K562 (cell line): ENCODE results near the gene LRRC47. TPM values are rescaled to one million over a fixed set of nuclear protein-coding genes. Genes with fewer than 3 reads are reported as not detected.

Experiments used
- ATAC-seq: fragments of 200-7000 bp; cut with Tn5 transposase; 3 replicates; pipeline ENCODE4 v1.9.1; 2020; ENCODE audit warnings: moderate library complexity
- BruUV-seq: library from RNA; stranded (reverse); fragments of 400-500 nt; replicated peaks from 2 replicates; lab custom pipeline; 2021; lab: Mats Ljungman, UMichigan
- CTCF ChIA-PET: fragments of 300-600 bp; formaldehyde crosslinking; extraction: SDS; loops from one replicate; lab custom pipeline; 2021; ENCODE audit warnings: low intra/inter-chr PET ratio; lab: Yijun Ruan, JAX
- POLR2A ChIA-PET: fragments of 300-600, 350-650 bp; sonication (Branson Sonifier 250); formaldehyde crosslinking; extraction: SDS; loops from one replicate; lab custom pipeline; 2021; ENCODE audit warnings: antibody characterized with exemption, inconsistent platforms; lab: Yijun Ruan, JAX
- DNase-seq, 4 experiments: peaks; one replicate each; pipeline versions ENCODE4 v3.0.0 to v3.0.0-alpha.2; 2011 to 2018; ENCODE audit warnings: low spot score in 3 of 4, mixed read lengths in 3 of 4; ENCODE audit errors: extremely low read depth in 1 of 4
- FAIRE-seq: peaks from 2 replicates; lab custom pipeline; 2011; peaks lifted over from hg19 to GRCh38; lab: Jason Lieb, UNC
- H2AFZ ChIP-seq: 2 replicates; pipeline ENCODE4 v1.6.0; 2011; ENCODE audit warnings: low read depth, low read length, control low read depth, inconsistent platforms
- H3K27ac ChIP-seq: fragments of 200-600 bp; 3 replicates; pipeline ENCODE4 v1.8.0; 2011; ENCODE audit warnings: low read depth, mild to moderate bottlenecking, control low read depth, inconsistent platforms, low read length, moderate library complexity, mixed read lengths; ENCODE audit errors: extremely low read depth
- H3K27me3 ChIP-seq, 2 experiments: fragments of 300-600 bp in 1 of 2; 2 replicates in 1 of 2; 3 replicates in 1 of 2; pipeline versions ENCODE4 v1.6.0 to v1.8.0; 2011; ENCODE audit warnings: inconsistent platforms in 2 of 2, low read length in 2 of 2, mild to moderate bottlenecking in 1 of 2, mixed read lengths in 1 of 2, moderate library complexity in 1 of 2; ENCODE audit not compliant: control insufficient read depth in 2 of 2, insufficient read depth in 2 of 2
- H3K36me3 ChIP-seq: fragments of 300-600 bp; 3 replicates; pipeline ENCODE4 v1.8.0; 2011; ENCODE audit warnings: mild to moderate bottlenecking, low read length, inconsistent platforms; ENCODE audit not compliant: control insufficient read depth, insufficient read depth
- H3K4me1 ChIP-seq, 2 experiments: fragments of 200-600 bp in 1 of 2; replicated peaks in 1 of 2; 2 replicates in 1 of 2; 3 replicates in 1 of 2; pipeline versions ENCODE4 v1.5.1 to v1.8.0; 2011; ENCODE audit warnings: inconsistent platforms in 2 of 2, low read length in 2 of 2, mild to moderate bottlenecking in 1 of 2, mixed read lengths in 1 of 2, moderate library complexity in 1 of 2; ENCODE audit not compliant: control insufficient read depth in 2 of 2, insufficient read depth in 2 of 2
- H3K4me2 ChIP-seq: 2 replicates; pipeline ENCODE4 v1.6.1; 2011; ENCODE audit warnings: low read length, control low read depth, inconsistent platforms, mixed read lengths; ENCODE audit not compliant: insufficient read depth
- H3K4me3 ChIP-seq: fragments of 200-600 bp; sonication (generic), shearing (Covaris generic); 2 replicates; pipeline ENCODE4 v1.5.1; 2016; ENCODE audit warnings: control low read depth, inconsistent platforms
- H3K79me2 ChIP-seq: fragments of 200-600 bp; 3 replicates; pipeline ENCODE4 v1.8.0; 2011; ENCODE audit warnings: low read length, inconsistent platforms; ENCODE audit not compliant: control insufficient read depth, insufficient read depth
- H3K9ac ChIP-seq, 2 experiments: 2 replicates each; pipeline versions ENCODE4 v1.6.0 to v1.6.1; 2011; ENCODE audit warnings: low read depth in 2 of 2, low read length in 2 of 2, control low read depth in 1 of 2, inconsistent platforms in 1 of 2, mild to moderate bottlenecking in 1 of 2, mixed read lengths in 1 of 2; ENCODE audit not compliant: insufficient read depth in 1 of 2
- H3K9me1 ChIP-seq: one replicate; pipeline ENCODE4 v1.6.0; 2011; ENCODE audit warnings: inconsistent platforms, mild to moderate bottlenecking, low read length, moderate library complexity; ENCODE audit not compliant: control insufficient read depth, insufficient read depth
- H3K9me3 ChIP-seq: replicated peaks from 2 replicates; pipeline ENCODE4 v1.5.1; 2011; ENCODE audit warnings: low read depth, low read length, inconsistent platforms; ENCODE audit not compliant: control insufficient read depth, insufficient read depth
- H4K20me1 ChIP-seq: replicated peaks from 2 replicates; pipeline ENCODE4 v1.6.1; 2011; ENCODE audit warnings: low read length, inconsistent platforms, mixed read lengths; ENCODE audit not compliant: control insufficient read depth, insufficient read depth
- HDAC1 ChIP-seq, 2 experiments: fragments of 450-650 bp; IDR thresholded peaks; 2 replicates each; pipeline ENCODE4 v1.6.1; 2016 to 2017; ENCODE audit warnings: inconsistent platforms in 1 of 2, mild to moderate bottlenecking in 1 of 2, moderate library complexity in 1 of 2
- HNRNPLL ChIP-seq: fragments of 200-400 bp; formaldehyde crosslinking; IDR thresholded peaks from 2 replicates; pipeline ENCODE4 v1.6.1; 2017; ENCODE audit warnings: low read length, low read depth, mild to moderate bottlenecking; ENCODE audit not compliant: poor library complexity, severe bottlenecking
- NR4A1 ChIP-seq, 2 experiments: fragments of 250-450 bp in 1 of 2; fragments of 450-650 bp in 1 of 2; sonication (Bioruptor Pico) in 1 of 2; IDR thresholded peaks; 2 replicates each; pipeline versions ENCODE4 v1.4.0 to v1.6.1; 2016 to 2020; ENCODE audit warnings: mild to moderate bottlenecking in 2 of 2, missing compliant biosample characterization in 1 of 2, missing genetic modification characterization in 1 of 2, moderate library complexity in 1 of 2
- POLR3G ChIP-seq: IDR thresholded peaks from 2 replicates; pipeline ENCODE4 v1.6.1; 2011; ENCODE audit not compliant: insufficient read length, insufficient replicate concordance; ENCODE audit errors: extremely low read depth
- RBM14 ChIP-seq: fragments of 200-400 bp; formaldehyde crosslinking; IDR thresholded peaks from 2 replicates; pipeline ENCODE4 v1.6.1; 2018; ENCODE audit warnings: low read depth, mild to moderate bottlenecking, low read length, moderate library complexity, borderline replicate concordance; ENCODE audit not compliant: insufficient read depth
- SIN3B ChIP-seq: fragments of 450-650 bp; IDR thresholded peaks from 2 replicates; pipeline ENCODE4 v1.6.1; 2017; ENCODE audit warnings: low read depth, mild to moderate bottlenecking, moderate library complexity
- TEAD1 ChIP-seq, 2 experiments: fragments of 450-650 bp in 1 of 2; sonication (generic) in 1 of 2; formaldehyde crosslinking; IDR thresholded peaks; 2 replicates each; pipeline versions ENCODE4 v1.4.0 to v1.8.0; 2020 to 2022; ENCODE audit warnings: mild to moderate bottlenecking in 2 of 2, missing genetic modification reagents in 1 of 2
- TGIF2 ChIP-seq: sonication (generic); formaldehyde crosslinking; IDR thresholded peaks from 2 replicates; pipeline ENCODE4 v1.8.1; 2022; ENCODE audit warnings: mild to moderate bottlenecking, missing genetic modification reagents, moderate library complexity
- ZNF175 ChIP-seq: fragments of 200-800 bp; sonication (Bioruptor generic); IDR thresholded peaks from 2 replicates; pipeline ENCODE4 v1.6.1; 2016; ENCODE audit warnings: low read depth, mild to moderate bottlenecking, missing genetic modification characterization, missing compliant biosample characterization
- ZNF707 ChIP-seq: fragments of 250-450 bp; sonication (Bioruptor Pico); conservative IDR thresholded peaks from 2 replicates; pipeline ENCODE4 v1.8.0; 2022; ENCODE audit warnings: inconsistent platforms, mild to moderate bottlenecking, moderate library complexity
- WGBS: fragments of 100-300 bp; shearing (Covaris generic); methylation state at CpG from one replicate; pipeline ENCODE4 v1.1.6; 2016; ENCODE audit warnings: low coverage, mixed read lengths; ENCODE audit not compliant: insufficient coverage; ENCODE audit errors: missing lambda C conversion rate; 5-methylcytosine and 5-hydroxymethylcytosine counted together
- in situ Hi-C: fragments of 300-500 bp; cut with MboI; formaldehyde crosslinking; loops from 4 replicates; pipeline ENCODE4 v1.15.0; 2018; ENCODE audit warnings: inconsistent platforms, mixed read lengths
- intact Hi-C: fragments of 100-400 bp; cut with micrococcal nuclease; formaldehyde crosslinking; loops from 2 replicates; pipeline ENCODE4 v1.14.2; 2022
- polyA plus RNA-seq, 8 experiments: library from polyadenylated mRNA; depleted of rRNA in 4 of 8; stranded (reverse) in 5 of 8; unstranded in 3 of 8; fragments of >200 nt; fragmentation: Nextera tagmentation in 2 of 8; fragmentation: Illumina TruSeq in 1 of 8; extraction: Ambion mirVana in 2 of 8; extraction: Trizol in 1 of 8; gene quantifications; 2 replicates each; pipeline versions ENCODE4 v1.2.1 to v1.2.3, GENCODE V29; 2011 to 2014; ENCODE audit warnings: inconsistent platforms in 1 of 8, missing spikeins in 1 of 8
- total RNA-seq, 7 experiments: library from RNA; depleted of rRNA in 6 of 7; stranded (reverse); fragments of >200 nt in 6 of 7; fragmentation: Illumina TruSeq in 2 of 7; extraction: Trizol in 2 of 7; gene quantifications; 2 replicates each; pipeline versions ENCODE4 v1.2.1 to v1.2.3, GENCODE V29; 2011 to 2021; ENCODE audit warnings: low replicate concordance in 1 of 7
- TF ChIP-seq, protein P1 (sequence below): fragments of 450-650 bp; conservative IDR thresholded peaks from 2 replicates; pipeline ENCODE4 v1.6.1; 2016; ENCODE audit warnings: missing genetic modification characterization, low read depth, mild to moderate bottlenecking, missing compliant biosample characterization, moderate library complexity
- TF ChIP-seq, protein P2 (sequence below): fragments of 250-450 bp; sonication (Bioruptor Pico); IDR thresholded peaks from 2 replicates; pipeline ENCODE4 v1.4.0; 2020

Gene LRRC47
- total and polyA plus RNA-seq, 9 of the 15 experiments (the other 6 are each of a cell fraction or from before 2014, with no cell fraction given) = 4.6 to 68.0 (median 35.9) TPM

- ATAC-seq (peak; percentile 75), DNase-seq (peak; percentile 98 to 100 (median 98)), FAIRE-seq (no peak)
- Histone ChIP-seq H3K27me3 (no peaks in the 10 kb centered on the region), H3K4me1 (peaks cover 29 to 84% of the 10 kb centered on the region in 2 experiments), H2AFZ (peak overlapping the region; percentile 68), H3K4me2 (peak overlapping the region; percentile 69), H4K20me1 (no peaks in the 10 kb centered on the region), H3K9ac (peak overlapping the region; percentile 67 to 90), H3K27ac (peak overlapping the region; percentile 67), H3K9me3 (no peaks in the 10 kb centered on the region), H3K36me3 (peaks cover 8% of the 10 kb centered on the region; the same call in 1 of the 3 replicates), H3K4me3 (peak overlapping the region; percentile 65), H3K9me1 (peaks cover 5% of the 10 kb centered on the region), H3K79me2 (peaks cover 38% of the 10 kb centered on the region)
- intact Hi-C loops (no loop called here), in situ Hi-C loops (no loop called here)
- ChIA-PET CTCF (no interaction called here), POLR2A (interaction anchor here (1.1 to 1.2 kb wide), 2 partner anchors 12 to 24 kb away, joined by 3 to 8 read pairs; partner anchors contain the start of gene LRRC47)
- no TSS peak for BruUV-seq
- WGBS = 1% methylated on average over 36 of the region's 61 CpGs
- TF ChIP-seq TGIF2 (CRISPR knock-in tag) = 0 out of 2 replicates have a peak, but pooled peaks have one; percentile 52
- TF ChIP-seq TEAD1 (CRISPR knock-in tag; IDR thresholded peaks at IDR 0.05) = 0 out of 4 replicates have a peak, but pooled peaks of 1 of the 2 experiments have one; percentile 50
- TF ChIP-seq SIN3B = peak; percentile 64; the same call in 1 of the 2 replicates
- no peak for TF ChIP-seq HNRNPLL
- TF ChIP-seq NR4A1 (CRISPR knock-in tag; IDR thresholded peaks at IDR 0.05) = 0 out of 2 replicates have a peak, but pooled peaks have one; percentile 82
- no peak for TF ChIP-seq NR4A1 (tag; IDR thresholded peaks at IDR 0.05)
- no peak for TF ChIP-seq POLR3G
- TF ChIP-seq, protein P1, sequence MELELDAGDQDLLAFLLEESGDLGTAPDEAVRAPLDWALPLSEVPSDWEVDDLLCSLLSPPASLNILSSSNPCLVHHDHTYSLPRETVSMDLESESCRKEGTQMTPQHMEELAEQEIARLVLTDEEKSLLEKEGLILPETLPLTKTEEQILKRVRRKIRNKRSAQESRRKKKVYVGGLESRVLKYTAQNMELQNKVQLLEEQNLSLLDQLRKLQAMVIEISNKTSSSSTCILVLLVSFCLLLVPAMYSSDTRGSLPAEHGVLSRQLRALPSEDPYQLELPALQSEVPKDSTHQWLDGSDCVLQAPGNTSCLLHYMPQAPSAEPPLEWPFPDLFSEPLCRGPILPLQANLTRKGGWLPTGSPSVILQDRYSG (tag) = no peak; the same call in 1 of the 2 replicates
- TF ChIP-seq RBM14 = 0 out of 2 replicates have a peak, but pooled peaks have one; percentile 76
- TF ChIP-seq, protein P2, sequence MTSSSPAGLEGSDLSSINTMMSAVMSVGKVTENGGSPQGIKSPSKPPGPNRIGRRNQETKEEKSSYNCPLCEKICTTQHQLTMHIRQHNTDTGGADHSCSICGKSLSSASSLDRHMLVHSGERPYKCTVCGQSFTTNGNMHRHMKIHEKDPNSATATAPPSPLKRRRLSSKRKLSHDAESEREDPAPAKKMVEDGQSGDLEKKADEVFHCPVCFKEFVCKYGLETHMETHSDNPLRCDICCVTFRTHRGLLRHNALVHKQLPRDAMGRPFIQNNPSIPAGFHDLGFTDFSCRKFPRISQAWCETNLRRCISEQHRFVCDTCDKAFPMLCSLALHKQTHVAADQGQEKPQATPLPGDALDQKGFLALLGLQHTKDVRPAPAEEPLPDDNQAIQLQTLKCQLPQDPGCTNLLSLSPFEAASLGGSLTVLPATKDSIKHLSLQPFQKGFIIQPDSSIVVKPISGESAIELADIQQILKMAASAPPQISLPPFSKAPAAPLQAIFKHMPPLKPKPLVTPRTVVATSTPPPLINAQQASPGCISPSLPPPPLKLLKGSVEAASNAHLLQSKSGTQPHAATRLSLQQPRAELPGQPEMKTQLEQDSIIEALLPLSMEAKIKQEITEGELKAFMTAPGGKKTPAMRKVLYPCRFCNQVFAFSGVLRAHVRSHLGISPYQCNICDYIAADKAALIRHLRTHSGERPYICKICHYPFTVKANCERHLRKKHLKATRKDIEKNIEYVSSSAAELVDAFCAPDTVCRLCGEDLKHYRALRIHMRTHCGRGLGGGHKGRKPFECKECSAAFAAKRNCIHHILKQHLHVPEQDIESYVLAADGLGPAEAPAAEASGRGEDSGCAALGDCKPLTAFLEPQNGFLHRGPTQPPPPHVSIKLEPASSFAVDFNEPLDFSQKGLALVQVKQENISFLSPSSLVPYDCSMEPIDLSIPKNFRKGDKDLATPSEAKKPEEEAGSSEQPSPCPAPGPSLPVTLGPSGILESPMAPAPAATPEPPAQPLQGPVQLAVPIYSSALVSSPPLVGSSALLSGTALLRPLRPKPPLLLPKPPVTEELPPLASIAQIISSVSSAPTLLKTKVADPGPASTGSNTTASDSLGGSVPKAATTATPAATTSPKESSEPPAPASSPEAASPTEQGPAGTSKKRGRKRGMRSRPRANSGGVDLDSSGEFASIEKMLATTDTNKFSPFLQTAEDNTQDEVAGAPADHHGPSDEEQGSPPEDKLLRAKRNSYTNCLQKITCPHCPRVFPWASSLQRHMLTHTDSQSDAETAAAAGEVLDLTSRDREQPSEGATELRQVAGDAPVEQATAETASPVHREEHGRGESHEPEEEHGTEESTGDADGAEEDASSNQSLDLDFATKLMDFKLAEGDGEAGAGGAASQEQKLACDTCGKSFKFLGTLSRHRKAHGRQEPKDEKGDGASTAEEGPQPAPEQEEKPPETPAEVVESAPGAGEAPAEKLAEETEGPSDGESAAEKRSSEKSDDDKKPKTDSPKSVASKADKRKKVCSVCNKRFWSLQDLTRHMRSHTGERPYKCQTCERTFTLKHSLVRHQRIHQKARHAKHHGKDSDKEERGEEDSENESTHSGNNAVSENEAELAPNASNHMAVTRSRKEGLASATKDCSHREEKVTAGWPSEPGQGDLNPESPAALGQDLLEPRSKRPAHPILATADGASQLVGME (CRISPR knock-in tag) = no peak
- TF ChIP-seq ZNF707 (CRISPR knock-in tag) = no peak
- no peak for TF ChIP-seq ZNF175 (CRISPR knock-in tag)
- TF ChIP-seq HDAC1 (IDR thresholded peaks at IDR 0.05) = peak in 1 of 2 experiments; percentile 92; a peak in 2 of 4 replicates
Measured at GRCh38 chr1:3772027-3772714, 24.1 kb downstream of the LRRC47 start.
